Body of pancreas (tissue), 4 donors: ENCODE results near the gene KLRF2.

ENCODE experiments used
- CTCF ChIP-seq, 7 experiments: fragments of 450-650 bp in 4 of 7; fragments of 200-600 bp in 3 of 7; sonication (generic) in 3 of 7; IDR thresholded peaks; one replicate each; pipeline ENCODE4 v1.5.1; 2016 to 2019; ENCODE audit warnings: antibody characterized with exemption in 7 of 7
- POLR2A ChIP-seq, 3 donors: fragments of 450-650 bp; IDR thresholded peaks; one replicate each; pipeline ENCODE4 v1.6.1; 2016; ENCODE audit warnings: antibody characterized with exemption in 3 of 3, mild to moderate bottlenecking in 2 of 3

GRCh38 chr12:9935026-9935425 lies 53.7 kb downstream of the KLRF2 start:
- TF ChIP-seq CTCF (IDR thresholded peaks at IDR 0.05) (no peak), POLR2A (IDR thresholded peaks at IDR 0.05) (no peak)
